ENCODE data around the gene CDK16.
"Not testable (repeated sequence)": the region's sequence is repeated elsewhere in the genome, so short reads cannot be mapped to it uniquely, and the experiment has no call there.

CDK16 gene

DNA sequence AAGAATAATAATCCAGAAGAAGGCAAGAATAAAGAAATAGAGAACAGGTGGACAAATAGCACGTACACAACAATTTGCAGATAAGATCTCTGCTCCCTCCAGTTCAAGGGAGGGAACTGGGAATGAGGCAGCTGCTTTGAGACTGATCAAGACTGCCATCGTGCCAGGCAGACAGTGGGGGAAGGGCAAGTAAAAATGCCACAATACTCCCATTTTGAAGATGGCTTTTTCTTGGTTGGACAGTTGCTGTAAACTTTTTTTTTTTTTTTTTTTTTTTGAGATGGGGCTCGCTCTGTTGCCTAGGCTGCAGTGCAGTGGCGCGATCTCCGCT, 31.5 kb downstream of the CDK16 start:
- DNase-seq (ENCODE audit: low spot score) = no peak

- not testable (repeated sequence) for DNase-seq (ENCODE audit: low spot score)
Measured at GRCh38 chrX:47257620-47258019, 39.1 kb downstream of the CDK16 start.

DNA sequence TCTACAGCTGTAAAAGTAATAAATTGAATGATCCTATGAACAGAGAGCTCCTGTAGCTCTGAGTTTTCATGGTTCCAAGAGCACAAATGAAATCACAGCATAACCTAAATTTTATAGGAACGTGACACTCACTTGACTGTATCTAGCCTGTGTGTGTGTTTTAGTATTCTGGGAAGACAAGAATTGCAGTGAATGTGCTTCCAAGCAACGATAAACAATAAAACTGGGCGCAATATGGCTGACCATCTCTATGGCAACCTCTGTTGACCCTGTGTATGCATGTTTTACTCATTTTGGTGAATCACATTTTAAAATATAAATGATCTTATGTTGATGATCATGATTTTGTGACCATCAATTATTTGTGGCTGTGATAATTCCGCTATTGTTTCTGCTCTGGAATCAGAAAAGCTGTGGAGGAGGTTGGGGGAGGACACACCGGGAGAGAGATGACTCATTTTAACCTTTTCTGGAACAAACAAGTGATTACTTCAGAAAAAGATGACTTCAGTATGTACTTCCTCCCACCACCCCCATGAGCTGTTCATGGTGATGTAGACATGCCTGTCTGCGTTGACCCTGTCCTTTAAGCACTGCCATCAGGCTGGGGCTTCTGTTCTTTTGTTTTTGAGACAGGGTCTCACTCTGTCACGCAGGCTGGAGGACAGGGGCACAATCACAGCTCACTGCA, 46.1 kb downstream of the CDK16 start:
- DNase-seq (ENCODE audit: low spot score) = no peak

DNA sequence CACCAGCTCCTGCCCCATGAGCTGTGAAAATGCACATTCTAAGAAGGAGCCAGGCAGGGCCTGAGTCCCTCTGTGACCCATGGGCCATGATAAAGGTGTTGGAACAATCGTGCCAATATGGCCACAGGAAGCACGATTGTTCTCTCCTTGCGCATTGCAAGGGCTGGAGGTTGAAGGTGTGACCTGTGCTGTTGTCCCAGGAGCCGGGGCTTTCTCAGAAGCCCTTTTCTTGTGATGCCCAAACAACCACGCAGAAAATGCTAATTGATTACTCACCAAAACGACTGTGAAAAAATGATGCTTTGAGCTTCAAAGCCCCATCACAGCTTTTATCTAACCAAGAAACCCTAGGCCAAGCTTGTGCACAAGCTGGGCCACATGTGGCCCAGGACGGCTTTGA, 48.2 kb downstream of the CDK16 start:
- DNase-seq (ENCODE audit: low spot score) = no peak

GRCh38 chrX:47272013-47272408, 53.5 kb downstream of the CDK16 start:
- DNase-seq (ENCODE audit: low spot score) = no peak

DNA sequence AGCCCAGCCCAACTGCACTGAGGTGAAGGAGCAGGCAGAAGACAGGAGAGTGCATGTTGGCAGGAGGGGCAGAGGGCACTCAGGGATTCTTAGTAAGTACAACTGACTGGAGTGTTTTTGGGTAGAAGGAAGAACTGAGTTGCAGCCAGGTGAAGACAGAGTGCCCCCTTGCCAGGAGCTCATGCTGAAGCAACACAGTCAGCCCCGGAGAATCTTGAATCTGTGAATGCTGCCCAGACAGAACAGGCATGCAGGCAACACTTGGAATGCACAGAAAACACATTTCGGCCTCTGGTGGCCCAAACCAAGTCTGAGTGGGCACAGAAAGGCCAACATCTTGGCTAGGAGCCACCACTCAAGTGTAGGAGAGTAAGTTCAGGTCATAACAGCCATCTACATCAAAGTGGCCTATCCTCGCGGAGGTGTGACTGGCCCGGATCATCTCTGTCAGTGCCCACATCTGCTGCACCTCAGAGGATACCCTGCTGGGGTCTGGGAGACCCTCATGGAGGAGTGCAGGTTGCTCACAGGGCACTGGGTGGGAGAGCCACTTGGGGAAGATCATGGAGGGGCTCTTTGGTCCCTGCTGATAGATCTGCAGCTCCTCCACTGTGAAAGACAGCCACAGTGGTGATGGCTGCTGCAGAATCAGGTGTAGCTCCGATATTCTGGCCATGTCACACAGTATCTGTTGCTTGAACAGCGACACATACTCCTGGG, 54.7 kb downstream of the CDK16 start:
- no peak for DNase-seq (ENCODE audit: low spot score)

DNA sequence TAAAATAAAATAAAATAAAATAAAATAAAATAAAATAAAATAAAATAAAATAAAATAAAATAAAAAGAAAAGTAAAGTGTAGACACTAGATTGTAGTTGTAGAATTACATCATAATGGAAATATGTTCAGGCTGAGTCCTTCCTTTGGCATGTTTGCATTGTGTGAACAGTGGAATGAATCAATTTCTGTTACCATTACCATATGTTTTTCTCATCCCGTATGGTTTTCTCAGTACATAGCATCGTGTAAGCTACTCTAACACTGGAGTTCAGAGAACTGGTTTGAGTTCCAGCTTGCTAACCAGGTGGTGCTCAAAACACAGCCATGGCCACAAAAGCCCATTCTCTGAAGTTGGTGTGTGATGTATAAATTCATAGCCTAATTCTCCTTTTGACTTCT, 60.2 kb downstream of the CDK16 start:
- DNase-seq (ENCODE audit: low spot score) = no peak
